Measurements from ENCODE around the gene MYO19. TPM values are rescaled to one million over a fixed set of nuclear protein-coding genes. Genes with fewer than 3 reads are reported as not detected.
A peak's percentile ranks its signal among the peaks of the same experiment; 100 is the strongest.

Gene MYO19
- polyA plus RNA-seq, 3 donors from 2014 or later: 2.8 to 8.3 (median 4.1) TPM

DNA sequence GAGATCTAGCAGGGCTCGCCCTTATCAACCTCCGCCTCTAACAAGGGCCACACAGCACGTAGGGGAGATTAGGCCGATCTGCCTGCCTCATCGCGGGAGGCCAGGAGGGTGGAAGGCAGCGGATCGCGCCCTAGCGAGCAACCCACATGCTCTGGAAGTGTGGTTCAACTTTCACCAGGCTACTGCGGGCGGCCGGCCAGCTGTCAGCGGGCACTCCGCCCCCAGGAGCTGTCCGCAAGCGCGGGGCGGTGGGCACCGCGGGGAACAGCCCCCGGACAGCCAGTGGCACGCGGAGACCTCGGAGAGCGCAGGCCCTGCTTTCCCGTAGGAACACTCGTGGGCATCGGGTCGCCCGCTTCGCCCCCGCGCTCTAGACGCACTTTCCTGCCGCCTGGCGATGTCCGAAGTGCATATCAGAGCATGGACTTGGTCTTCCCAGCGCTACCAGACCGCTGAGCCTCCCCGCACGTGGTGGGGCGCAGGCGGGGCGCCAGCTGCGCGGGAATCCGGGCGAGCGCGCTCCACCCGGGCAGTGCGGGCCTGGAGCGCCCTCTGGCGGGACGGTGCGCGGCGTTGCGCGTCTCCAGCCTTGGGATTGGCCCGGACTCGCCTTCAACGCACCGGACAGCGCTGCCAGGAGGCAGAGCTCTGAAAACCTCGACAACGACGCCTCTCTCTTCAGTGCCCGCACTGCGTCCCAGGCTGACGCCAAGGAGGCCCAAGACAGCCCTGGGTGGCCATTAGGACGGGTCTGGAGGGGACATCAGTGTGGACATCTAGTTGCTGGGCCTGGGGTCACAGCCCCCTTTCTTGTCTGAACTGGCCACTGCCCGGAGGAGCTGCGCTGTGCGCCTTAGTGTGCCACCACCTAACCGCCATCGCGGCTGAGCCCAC is 51.8 kb downstream of the MYO19 start:
- H3K4me3 Mint-ChIP-seq: peak overlapping the region; percentile 59 to 76 (median 70)
- peaks cover 8 to 21% (median 15%) of the 10 kb centered on the region in 3 donors for H3K27me3 Mint-ChIP-seq (ENCODE audit: low read depth in 3 of 3)
- DNase-seq: peak; percentile 73 to 77 (median 74)
- H3K27ac Mint-ChIP-seq: no peak overlapping the region
- no peaks in the 10 kb centered on the region for H3K9me3 Mint-ChIP-seq
- H3K4me1 Mint-ChIP-seq: peaks cover 34 to 35% of the 10 kb centered on the region in 2 donors
- peaks cover 0 to 5% (median 3%) of the 10 kb centered on the region in 3 donors for H3K36me3 Mint-ChIP-seq

DNA sequence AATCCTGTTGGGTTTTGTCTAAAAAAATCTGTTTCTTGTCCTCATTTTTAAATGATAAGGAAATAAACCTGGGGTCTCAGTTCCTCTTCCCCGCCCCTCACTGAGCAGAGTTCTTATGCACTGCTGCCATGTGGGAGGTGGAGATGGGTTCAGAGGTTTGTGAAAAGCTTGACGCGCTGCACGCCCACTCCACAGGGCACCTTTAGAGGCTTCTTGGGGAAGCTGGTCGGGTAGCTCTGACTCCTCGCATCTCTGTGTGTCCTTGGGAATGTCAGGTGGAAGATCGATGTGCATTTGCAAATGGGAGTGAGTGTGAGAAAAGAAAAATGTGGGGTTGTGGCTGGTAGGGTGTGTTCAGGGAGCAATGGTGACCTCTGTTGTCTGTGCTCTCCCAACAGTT is 52.8 kb downstream of the MYO19 start:
- H3K27ac Mint-ChIP-seq: no peak overlapping the region
- H3K36me3 Mint-ChIP-seq: peaks cover 0 to 5% (median 3%) of the 10 kb centered on the region in 3 donors
- peaks cover 25 to 29% of the 10 kb centered on the region in 2 donors for H3K4me1 Mint-ChIP-seq
- H3K4me3 Mint-ChIP-seq: peak overlapping the region; percentile 3 to 75 (median 59)
- DNase-seq: no peak
- H3K27me3 Mint-ChIP-seq (ENCODE audit: low read depth in 3 of 3): peaks cover 5 to 21% (median 12%) of the 10 kb centered on the region in 3 donors
- no peaks in the 10 kb centered on the region for H3K9me3 Mint-ChIP-seq

DNA sequence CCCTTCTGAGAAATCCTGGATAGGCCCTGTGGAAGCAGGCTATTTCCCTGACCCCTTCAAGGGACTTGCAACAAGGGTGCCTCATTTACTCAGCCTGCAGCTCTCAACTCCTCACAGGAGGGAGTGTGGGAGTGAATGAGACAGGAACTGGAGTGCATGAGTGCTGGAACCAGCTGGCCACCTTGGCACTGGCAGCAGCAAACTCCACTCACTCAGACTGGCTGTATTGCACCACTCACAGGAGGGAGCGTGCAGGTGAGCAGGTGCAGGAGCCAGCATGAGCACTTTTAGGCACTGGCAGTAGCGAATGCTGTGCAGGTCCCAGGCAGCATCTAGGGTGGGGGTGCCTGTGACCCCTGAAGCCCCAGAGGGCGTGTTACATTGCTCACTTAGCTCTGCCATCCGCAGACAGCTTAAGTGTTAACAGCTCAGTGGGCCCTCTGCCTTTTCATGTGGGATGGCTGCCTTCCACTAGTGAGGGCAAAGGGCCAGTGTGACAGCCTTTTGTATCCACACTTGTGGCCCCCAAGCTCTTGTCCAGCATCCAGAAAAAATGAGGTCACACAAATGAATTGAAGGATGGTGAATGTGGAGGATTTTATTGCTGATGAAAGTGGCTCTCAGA is 59.2 kb downstream of the MYO19 start:
- no peaks in the 10 kb centered on the region for H3K36me3 Mint-ChIP-seq
- H3K27me3 Mint-ChIP-seq (ENCODE audit: low read depth in 3 of 3): peaks cover 1 to 19% (median 2%) of the 10 kb centered on the region in 3 donors
- no peak for DNase-seq
- no peak overlapping the region for H3K4me3 Mint-ChIP-seq
- H3K4me1 Mint-ChIP-seq: no peaks in the 10 kb centered on the region
- H3K9me3 Mint-ChIP-seq: no peaks in the 10 kb centered on the region
- H3K27ac Mint-ChIP-seq: no peak overlapping the region

DNA sequence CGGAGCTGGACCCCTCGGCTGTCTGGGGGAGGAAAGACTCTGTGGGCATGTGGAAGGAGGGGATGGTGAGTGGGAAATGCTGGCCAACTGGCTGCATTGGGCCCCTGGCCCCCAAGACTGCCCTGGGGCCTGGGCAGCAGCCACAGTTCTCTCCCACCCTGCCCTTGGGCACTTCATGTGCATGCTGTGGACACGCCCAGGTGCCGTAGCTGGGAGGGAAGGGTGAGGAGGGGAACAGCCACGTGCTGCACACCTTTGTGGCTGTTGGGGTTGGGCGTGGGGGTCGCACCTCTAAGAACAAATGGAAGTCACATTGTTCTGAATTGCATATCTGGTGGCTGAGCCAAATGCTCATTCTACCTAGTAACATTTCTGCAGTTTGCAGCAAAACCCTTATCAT is 60.1 kb downstream of the MYO19 start:
- DNase-seq: no peak
- H3K4me1 Mint-ChIP-seq: no peaks in the 10 kb centered on the region
- H3K27ac Mint-ChIP-seq: no peak overlapping the region
- H3K4me3 Mint-ChIP-seq: no peak overlapping the region
- no peaks in the 10 kb centered on the region for H3K9me3 Mint-ChIP-seq
- peaks cover 1 to 17% (median 2%) of the 10 kb centered on the region in 3 donors for H3K27me3 Mint-ChIP-seq (ENCODE audit: low read depth in 3 of 3)
- no peaks in the 10 kb centered on the region for H3K36me3 Mint-ChIP-seq

DNA sequence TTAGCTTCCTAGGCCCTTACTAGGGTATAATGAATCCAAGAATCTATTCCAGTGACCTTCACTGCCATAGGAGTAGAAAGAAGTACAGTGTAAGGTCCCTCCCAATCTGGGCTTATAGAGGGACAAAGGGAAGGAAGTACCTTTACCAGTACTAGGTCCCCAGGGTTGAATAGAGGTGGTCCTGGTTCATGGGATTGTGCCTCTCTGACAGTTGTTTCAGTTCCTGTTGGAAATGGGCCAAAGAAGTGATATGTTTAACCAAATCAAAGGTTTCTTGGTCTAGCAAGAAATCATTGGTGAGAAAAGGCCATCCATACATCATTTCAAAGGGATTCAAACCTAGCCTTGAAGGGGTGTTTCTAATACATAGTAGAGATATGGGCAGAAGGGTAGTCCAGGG is 64.2 kb downstream of the MYO19 start:
- DNase-seq: no peak
- Mint-ChIP-seq H3K9me3 (no peaks in the 10 kb centered on the region), H3K4me1 (no peaks in the 10 kb centered on the region), H3K36me3 (peaks cover 0 to 3% (median 0%) of the 10 kb centered on the region in 3 donors), H3K27ac (no peak overlapping the region), H3K27me3 (ENCODE audit: low read depth in 3 of 3) (peaks cover 1 to 24% (median 11%) of the 10 kb centered on the region in 3 donors), H3K4me3 (no peak overlapping the region)

DNA sequence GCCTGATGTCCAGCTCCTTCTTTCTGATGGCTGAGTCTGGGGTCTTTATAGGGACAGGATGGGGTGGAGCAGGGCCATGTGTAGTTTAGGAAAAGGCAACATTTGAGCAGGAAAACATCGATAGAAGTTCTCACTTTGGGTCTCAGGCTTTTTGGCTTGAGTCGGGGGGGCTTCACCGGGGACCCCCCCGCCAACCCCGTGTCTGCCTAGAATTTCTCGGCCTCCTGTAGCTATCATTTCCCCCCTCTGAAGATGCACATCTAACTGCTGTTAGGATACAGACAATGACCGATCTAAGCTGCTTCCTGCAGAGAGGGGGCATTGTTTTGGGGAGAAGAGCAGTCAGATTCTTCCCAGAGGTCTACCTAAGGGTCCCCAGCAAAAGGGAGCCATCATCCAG is 64.9 kb downstream of the MYO19 start:
- H3K36me3 Mint-ChIP-seq: peaks cover 0 to 3% (median 0%) of the 10 kb centered on the region in 3 donors
- no peak overlapping the region for H3K27ac Mint-ChIP-seq
- DNase-seq: no peak
- H3K4me1 Mint-ChIP-seq: no peaks in the 10 kb centered on the region
- H3K9me3 Mint-ChIP-seq: no peaks in the 10 kb centered on the region
- peaks cover 3 to 30% (median 11%) of the 10 kb centered on the region in 3 donors for H3K27me3 Mint-ChIP-seq (ENCODE audit: low read depth in 3 of 3)
- no peak overlapping the region for H3K4me3 Mint-ChIP-seq

DNA sequence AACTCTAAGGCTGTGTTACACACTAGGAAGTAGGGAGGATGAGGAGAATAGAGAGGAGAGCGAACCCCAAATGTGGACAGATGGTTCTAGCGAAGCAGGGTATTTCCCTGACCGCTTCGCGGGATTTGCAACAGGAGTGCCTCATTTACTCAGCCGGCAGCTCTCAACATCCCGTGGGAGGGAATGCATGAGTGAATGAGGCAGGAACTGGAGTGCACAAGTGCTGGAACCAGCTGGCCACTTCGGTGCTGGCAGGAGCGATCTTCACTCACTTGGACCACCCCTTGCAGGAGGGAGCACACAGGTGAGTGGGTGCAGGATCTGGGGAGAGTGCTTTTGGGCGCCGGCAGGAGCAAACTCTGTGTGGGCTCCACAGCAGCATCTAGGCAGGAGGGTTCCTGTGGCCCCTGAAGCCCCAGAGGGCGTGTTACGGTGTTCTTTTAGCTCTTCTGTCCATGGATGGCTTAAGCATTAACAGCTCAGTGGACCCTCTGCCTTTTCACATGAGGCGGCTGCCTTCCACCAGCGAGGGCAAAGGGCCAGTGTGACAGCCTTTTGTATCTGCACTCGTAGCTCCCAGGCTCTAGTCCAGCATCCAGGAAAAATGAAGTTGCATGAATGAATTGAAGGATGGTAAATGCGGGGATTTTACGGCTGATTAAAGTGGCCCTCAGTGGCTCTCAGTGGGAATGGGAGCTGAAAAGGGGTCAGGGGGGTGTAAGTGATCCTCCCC is 65.6 kb downstream of the MYO19 start:
- H3K27me3 Mint-ChIP-seq (ENCODE audit: low read depth in 3 of 3): peaks cover 3 to 28% (median 11%) of the 10 kb centered on the region in 3 donors

DNA sequence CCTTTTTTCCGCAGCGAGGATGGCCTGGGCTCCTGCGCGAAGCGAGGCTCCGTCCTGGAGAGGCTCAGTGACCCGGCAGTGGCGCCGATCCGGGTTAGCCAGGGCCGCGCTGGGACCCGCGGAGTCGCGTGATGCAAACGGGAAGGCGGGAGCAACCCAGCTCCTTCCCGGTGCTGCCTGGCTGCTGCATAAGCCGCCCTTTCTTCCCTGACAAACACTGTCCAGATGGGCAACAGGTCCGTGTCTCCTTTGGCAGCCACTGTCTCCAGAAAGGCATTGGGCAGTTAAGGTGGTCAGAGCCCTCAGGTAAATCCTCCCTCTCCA is 69.9 kb downstream of the MYO19 start:
- no peaks in the 10 kb centered on the region for H3K4me1 Mint-ChIP-seq
- H3K27ac Mint-ChIP-seq: no peak overlapping the region
- no peaks in the 10 kb centered on the region for H3K9me3 Mint-ChIP-seq
- H3K27me3 Mint-ChIP-seq (ENCODE audit: low read depth in 3 of 3): peaks cover 8 to 39% (median 14%) of the 10 kb centered on the region in 3 donors
- peaks cover 0 to 3% (median 0%) of the 10 kb centered on the region in 3 donors for H3K36me3 Mint-ChIP-seq
- DNase-seq: no peak
- H3K4me3 Mint-ChIP-seq: no peak overlapping the region

More for the DNA sequence above, 65.6 kb downstream of the MYO19 start:
- H3K4me3 Mint-ChIP-seq: no peak overlapping the region
- no peaks in the 10 kb centered on the region for H3K9me3 Mint-ChIP-seq
- no peaks in the 10 kb centered on the region for H3K4me1 Mint-ChIP-seq
- no peak for DNase-seq
- H3K36me3 Mint-ChIP-seq: peaks cover 0 to 3% (median 0%) of the 10 kb centered on the region in 3 donors
- H3K27ac Mint-ChIP-seq: no peak overlapping the region

DNA sequence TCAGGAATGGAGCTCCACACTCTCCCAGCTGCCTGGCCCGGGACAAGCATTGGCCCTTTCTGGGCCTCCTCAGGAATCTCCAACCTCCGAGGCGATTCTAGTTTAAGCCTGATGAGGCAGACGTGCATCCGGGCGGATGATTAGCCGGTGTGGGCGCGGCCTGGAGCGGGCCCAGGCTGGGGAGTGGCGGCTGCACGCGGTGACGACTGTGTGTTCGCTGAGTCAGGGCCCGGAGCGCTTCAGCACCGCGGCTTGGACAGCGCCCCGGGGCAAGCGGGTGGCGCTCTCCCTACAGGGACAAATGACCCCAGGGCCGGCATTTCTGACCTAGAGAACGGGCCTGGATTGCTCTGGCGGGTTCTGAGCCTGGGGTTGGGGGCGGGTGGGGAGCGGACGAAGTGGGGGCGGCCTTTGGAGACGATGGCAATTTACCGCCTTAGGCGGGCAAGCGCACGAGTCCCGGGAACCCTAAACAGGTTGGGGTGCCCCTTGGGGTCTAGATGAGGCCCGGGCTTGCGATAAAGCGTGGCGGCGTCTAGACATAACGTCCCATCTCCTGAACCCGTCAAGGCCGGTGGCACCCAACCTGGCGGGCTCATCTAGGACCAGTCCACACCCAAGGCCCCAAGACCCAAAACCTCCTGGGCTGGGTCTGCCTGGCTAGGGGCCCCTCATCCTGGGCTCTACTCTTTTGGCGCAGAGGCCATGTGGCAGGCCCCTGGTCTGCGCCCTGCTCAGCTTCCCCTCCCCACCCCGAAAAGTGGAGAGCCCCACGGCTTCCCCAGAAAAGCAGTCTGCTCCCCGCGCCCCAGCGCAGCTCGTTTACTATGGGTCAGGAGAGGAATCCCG is 70.5 kb downstream of the MYO19 start:
- Mint-ChIP-seq H3K27me3 (ENCODE audit: low read depth in 3 of 3) (peaks cover 8 to 39% (median 14%) of the 10 kb centered on the region in 3 donors), H3K9me3 (no peaks in the 10 kb centered on the region), H3K36me3 (peaks cover 0 to 3% (median 0%) of the 10 kb centered on the region in 3 donors), H3K27ac (no peak overlapping the region), H3K4me3 (no peak overlapping the region), H3K4me1 (no peaks in the 10 kb centered on the region)
- peak; percentile 14 to 25 (median 15) for DNase-seq

DNA sequence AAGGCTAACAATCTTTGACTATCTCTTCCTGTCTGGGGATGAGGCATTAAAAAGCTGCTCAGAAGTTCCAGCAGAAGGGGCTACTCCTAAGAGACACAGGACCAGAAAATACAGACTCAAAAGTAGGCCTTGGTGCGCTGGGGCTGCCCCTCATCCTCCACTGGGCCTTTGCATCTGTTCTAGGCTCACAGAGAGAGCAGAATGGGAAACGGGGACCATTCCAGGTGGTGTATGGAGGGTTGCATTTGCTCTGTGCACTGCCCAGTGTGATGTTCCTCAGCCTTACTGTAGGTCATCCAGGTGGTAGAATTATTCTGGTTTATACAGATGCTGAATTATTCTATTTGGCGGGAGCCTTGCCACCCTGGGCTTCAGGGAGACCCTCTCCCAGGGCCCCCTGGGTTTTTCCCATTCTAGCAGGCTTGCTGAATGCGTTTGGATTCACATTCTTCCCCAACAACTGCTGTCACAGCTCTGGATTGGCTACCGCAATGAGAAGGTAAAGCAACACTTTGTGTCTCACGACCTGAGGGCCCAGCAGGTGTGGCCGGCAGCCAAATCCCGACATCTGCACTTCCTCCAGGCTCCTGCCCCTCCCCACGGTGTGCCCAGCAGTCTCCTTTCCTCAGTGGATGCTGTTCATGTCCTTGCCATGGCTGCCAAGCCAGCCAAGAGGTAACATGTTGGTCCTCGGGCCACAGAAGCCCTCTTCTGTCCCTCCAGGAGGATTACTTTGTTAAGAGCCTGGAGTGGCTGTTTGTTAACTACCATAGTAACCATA is 73.1 kb downstream of the MYO19 start:
- Mint-ChIP-seq H3K4me3 (no peak overlapping the region), H3K27ac (no peak overlapping the region), H3K9me3 (no peaks in the 10 kb centered on the region), H3K27me3 (ENCODE audit: low read depth in 3 of 3) (peaks cover 8 to 31% (median 8%) of the 10 kb centered on the region in 3 donors), H3K36me3 (peaks cover 0 to 3% (median 0%) of the 10 kb centered on the region in 3 donors), H3K4me1 (no peaks in the 10 kb centered on the region)
- DNase-seq: no peak

DNA sequence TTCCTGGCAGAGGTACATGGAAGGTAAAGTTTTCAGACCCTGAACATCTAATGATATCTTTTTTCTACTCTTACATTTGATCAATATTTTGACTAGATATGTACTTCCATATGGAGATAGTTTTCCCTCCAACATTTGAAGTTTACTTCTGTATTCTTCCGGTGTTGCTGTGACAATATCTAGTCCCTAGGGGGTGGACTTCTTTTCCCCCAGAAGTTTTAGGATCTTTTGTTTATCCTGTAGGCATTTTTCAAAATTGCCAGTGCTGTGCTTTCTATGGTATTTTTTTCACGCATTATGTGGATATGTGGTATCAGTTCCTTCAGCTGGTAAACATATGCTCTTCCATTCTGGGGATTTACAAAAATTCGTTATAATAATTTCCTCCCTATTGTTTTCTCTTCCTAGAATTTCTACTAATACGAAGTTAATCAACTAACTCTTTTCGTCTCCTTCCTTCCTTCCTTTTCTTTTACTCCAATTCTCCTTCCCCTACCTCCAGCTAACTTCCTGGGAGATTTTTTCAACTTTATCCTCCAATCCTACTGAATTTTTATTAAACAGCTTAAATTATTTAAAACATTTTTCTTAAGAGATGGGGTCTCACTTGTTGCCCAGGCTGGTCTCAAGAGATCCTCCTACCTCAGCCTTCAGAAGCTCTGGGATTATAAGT is 74.3 kb downstream of the MYO19 start:
- no peak for DNase-seq
- H3K36me3 Mint-ChIP-seq: no peaks in the 10 kb centered on the region
- H3K4me3 Mint-ChIP-seq: no peak overlapping the region
- no peaks in the 10 kb centered on the region for H3K9me3 Mint-ChIP-seq
- H3K27ac Mint-ChIP-seq: no peak overlapping the region
- peaks cover 7 to 22% (median 7%) of the 10 kb centered on the region in 3 donors for H3K27me3 Mint-ChIP-seq (ENCODE audit: low read depth in 3 of 3)
- H3K4me1 Mint-ChIP-seq: no peaks in the 10 kb centered on the region

DNA sequence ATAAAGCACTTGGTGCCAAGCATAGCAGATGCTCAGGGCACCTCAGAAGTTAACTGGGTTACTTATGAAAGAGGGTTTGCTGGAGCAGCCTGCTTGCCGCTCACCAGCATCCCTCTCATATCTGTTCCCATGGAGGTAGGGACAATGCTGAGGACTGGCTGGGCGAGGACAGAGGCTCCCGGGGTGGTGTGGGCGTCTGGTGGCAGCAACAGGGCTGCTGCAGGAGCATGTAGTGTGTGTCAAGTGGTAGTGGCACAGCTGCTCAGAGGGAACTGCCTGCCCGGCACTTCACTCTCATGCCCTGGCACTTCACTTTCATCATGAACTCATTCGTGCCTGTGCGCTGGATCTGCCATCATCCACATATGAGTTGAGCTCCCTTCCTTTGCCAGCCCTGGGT is 75.1 kb downstream of the MYO19 start:
- H3K27me3 Mint-ChIP-seq (ENCODE audit: low read depth in 3 of 3): peaks cover 5 to 18% (median 7%) of the 10 kb centered on the region in 3 donors

More for the DNA sequence above, 75.1 kb downstream of the MYO19 start:
- Mint-ChIP-seq H3K36me3 (no peaks in the 10 kb centered on the region), H3K4me1 (no peaks in the 10 kb centered on the region), H3K27ac (no peak overlapping the region), H3K4me3 (no peak overlapping the region), H3K9me3 (no peaks in the 10 kb centered on the region)
- DNase-seq: no peak

Data from immature natural killer cell (primary cell).